NB4 (cell line): Measurements from ENCODE around the gene TMEM164.

ENCODE experiments used
- CTCF ChIP-seq: IDR thresholded peaks from one replicate; pipeline ENCODE4 v1.5.1; 2012; ENCODE audit warnings: low read depth, low read length
- MAX ChIP-seq: IDR thresholded peaks from 2 replicates; pipeline ENCODE4 v1.6.1; 2011; ENCODE audit warnings: low read depth, low read length

GRCh38 chrX:110183314-110183713, 180.4 kb downstream of the TMEM164 start:
- TF ChIP-seq MAX (no peak), CTCF (no peak)
